K562 (cell line): Measurements from ENCODE around the gene INVS.

Experiments
- NFIC ChIP-seq: fragments of 450-650 bp; IDR thresholded peaks from 2 replicates; pipeline ENCODE4 v1.6.1; 2017; ENCODE audit warnings: mild to moderate bottlenecking, inconsistent platforms
- TAF1 ChIP-seq: IDR thresholded peaks from 2 replicates; pipeline ENCODE4 v1.6.1; 2011; ENCODE audit warnings: mild to moderate bottlenecking, low read length, moderate library complexity; ENCODE audit not compliant: insufficient read depth, control insufficient read depth, severe bottlenecking; ENCODE audit errors: extremely low read depth
- ZNF561 ChIP-seq: fragments of 450-650 bp; formaldehyde crosslinking; conservative IDR thresholded peaks from 2 replicates; pipeline ENCODE4 v1.4.0; 2020; ENCODE audit warnings: mild to moderate bottlenecking, moderate library complexity
- TF ChIP-seq, protein P1 (sequence below), 3 experiments: IDR thresholded peaks in 2 of 3; conservative IDR thresholded peaks in 1 of 3; 2 replicates each; pipeline ENCODE4 v1.5.1; 2011 to 2012; ENCODE audit warnings: low read length in 3 of 3, mild to moderate bottlenecking in 3 of 3, control low read depth in 2 of 3, improper control_type of control experiment in 1 of 3, inconsistent platforms in 1 of 3, low read depth in 1 of 3, mixed read lengths in 1 of 3, moderate library complexity in 1 of 3; ENCODE audit not compliant: insufficient read depth in 2 of 3

DNA sequence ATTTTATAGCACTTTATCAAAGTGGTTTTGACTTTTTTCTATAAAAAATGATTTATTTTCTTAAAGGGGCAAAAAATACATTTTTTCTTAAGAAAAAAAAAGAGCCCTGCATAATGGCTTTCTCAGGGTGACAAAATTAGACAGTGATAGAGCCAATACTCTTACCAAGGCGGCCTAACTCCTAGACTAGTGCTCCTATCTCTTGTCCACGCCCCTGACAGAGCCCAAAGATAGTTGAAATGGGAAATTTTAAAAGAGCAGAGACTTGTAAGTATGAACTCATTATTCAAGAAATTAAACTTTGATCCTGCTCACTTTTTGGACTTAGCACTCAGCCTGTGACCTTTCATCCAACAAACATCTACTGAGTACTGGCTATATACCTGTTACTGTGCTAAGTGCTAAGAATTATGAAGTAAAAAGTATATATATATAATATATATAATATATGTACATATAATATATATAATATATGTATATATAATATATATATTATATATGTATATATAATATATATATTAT lies 1.2 kb downstream of the INVS start:
- TF ChIP-seq NFIC (no peak), ZNF561 (CRISPR knock-in tag) (no peak), TAF1 (no peak)
- TF ChIP-seq, protein P1, sequence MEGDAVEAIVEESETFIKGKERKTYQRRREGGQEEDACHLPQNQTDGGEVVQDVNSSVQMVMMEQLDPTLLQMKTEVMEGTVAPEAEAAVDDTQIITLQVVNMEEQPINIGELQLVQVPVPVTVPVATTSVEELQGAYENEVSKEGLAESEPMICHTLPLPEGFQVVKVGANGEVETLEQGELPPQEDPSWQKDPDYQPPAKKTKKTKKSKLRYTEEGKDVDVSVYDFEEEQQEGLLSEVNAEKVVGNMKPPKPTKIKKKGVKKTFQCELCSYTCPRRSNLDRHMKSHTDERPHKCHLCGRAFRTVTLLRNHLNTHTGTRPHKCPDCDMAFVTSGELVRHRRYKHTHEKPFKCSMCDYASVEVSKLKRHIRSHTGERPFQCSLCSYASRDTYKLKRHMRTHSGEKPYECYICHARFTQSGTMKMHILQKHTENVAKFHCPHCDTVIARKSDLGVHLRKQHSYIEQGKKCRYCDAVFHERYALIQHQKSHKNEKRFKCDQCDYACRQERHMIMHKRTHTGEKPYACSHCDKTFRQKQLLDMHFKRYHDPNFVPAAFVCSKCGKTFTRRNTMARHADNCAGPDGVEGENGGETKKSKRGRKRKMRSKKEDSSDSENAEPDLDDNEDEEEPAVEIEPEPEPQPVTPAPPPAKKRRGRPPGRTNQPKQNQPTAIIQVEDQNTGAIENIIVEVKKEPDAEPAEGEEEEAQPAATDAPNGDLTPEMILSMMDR (IDR thresholded peaks at IDR 0.05 in 2 of 3, conservative IDR thresholded peaks at IDR 0.05 in 1 of 3; ENCODE audit: insufficient read depth in 2 of 3, low read depth in 1 of 3, low read length in 3 of 3): no peak
